ENCODE results near the gene HES2.
A peak's percentile ranks its signal among the peaks of the same experiment; 100 is the strongest.

DNA sequence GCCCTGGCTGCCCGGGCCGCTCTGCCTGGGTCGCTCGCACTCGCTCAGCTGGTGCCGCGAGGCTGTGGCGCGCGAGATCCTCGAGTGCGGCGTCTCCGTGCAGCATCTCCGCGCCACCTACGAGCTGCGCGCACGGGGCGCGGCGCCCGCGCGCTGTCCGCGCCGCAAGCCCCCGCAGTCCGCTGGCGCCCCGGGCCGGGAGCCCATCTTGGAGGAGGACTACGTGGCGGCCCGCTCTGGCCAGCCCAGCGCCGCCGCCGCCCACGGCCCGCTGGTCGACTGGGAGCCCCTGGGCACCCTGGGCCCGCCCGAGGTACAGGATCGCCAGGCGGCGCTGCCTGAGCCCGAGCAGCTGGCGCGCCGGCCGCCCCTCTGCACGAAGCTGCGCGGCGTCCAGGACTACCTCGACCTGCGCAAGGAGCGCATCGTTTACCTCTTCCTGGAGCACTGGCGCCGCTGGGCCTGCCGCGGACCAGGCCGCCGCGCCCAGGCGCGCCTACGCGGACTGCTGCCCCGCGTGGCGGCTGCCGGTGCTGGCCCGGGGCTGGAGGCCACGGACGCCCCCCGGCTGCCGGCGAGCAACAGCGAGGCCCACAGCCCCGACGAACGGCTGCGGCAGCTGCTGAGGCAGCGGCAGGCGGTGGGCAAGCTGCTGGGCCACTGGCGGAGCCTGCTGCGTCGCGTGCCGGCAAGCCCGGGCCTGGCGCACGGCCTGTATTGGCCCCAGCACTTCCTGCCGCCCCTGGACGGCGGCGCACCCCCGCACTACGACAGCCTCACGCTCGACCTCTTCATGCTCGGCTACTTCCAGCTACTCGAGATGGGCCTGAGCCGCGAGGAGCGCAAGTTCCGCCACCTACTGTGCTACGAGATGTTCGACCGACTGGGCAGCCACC, 35.4 kb upstream of the HES2 start:
- TF ChIP-seq, protein P1, sequence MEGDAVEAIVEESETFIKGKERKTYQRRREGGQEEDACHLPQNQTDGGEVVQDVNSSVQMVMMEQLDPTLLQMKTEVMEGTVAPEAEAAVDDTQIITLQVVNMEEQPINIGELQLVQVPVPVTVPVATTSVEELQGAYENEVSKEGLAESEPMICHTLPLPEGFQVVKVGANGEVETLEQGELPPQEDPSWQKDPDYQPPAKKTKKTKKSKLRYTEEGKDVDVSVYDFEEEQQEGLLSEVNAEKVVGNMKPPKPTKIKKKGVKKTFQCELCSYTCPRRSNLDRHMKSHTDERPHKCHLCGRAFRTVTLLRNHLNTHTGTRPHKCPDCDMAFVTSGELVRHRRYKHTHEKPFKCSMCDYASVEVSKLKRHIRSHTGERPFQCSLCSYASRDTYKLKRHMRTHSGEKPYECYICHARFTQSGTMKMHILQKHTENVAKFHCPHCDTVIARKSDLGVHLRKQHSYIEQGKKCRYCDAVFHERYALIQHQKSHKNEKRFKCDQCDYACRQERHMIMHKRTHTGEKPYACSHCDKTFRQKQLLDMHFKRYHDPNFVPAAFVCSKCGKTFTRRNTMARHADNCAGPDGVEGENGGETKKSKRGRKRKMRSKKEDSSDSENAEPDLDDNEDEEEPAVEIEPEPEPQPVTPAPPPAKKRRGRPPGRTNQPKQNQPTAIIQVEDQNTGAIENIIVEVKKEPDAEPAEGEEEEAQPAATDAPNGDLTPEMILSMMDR (IDR thresholded peaks at IDR 0.05 in 8 of 11, conservative IDR thresholded peaks at IDR 0.05 in 3 of 11): peak in 1 of 11 experiments; percentile 1
- no peak for TF ChIP-seq POLR2AphosphoS5 (IDR thresholded peaks at IDR 0.05)

Measured in spleen (tissue), 7 donors.